GM19193 (cell line): Measurements from ENCODE around the gene UNC13C.

Experiments used
- POLR2A ChIP-seq: IDR thresholded peaks from 4 replicates; pipeline ENCODE4 v1.6.1; 2011; ENCODE audit not compliant: insufficient read depth, insufficient read length; ENCODE audit errors: extremely low read depth

The UNC13C gene

GRCh38 chr15:54354341-54354740 is 376.1 kb downstream of the UNC13C start:
- no peak for TF ChIP-seq POLR2A

- no peak for TF ChIP-seq POLR2A
Measured at GRCh38 chr15:54364961-54365360, 386.7 kb downstream of the UNC13C start.

DNA sequence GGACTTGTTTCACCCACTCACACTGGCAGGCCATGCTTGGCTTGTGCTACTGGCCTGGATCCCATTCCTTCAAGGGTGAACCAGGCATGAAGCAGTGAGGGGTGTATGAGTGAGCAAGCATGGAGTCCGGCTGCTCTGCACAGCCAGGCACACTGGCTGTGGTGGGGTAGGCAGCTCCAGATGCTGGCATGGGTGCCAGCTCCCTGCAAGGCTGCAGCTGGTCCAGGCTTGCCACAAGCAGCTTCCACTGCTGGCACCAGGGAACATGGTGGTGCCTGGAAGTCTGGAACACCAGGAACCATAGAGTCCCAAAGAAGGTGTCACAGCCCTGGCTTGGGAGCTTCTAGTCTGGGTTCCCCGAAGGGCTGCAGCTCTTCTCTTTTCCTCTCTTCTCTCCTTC is 395.1 kb downstream of the UNC13C start:
- TF ChIP-seq POLR2A, result no peak

- no peak for TF ChIP-seq POLR2A
Measured at GRCh38 chr15:54374184-54374952, 396.1 kb downstream of the UNC13C start.

GRCh38 chr15:54387799-54388198 is 409.6 kb downstream of the UNC13C start:
- TF ChIP-seq POLR2A, result no peak

- no peak for TF ChIP-seq POLR2A
Measured at GRCh38 chr15:54388746-54389145, 410.5 kb downstream of the UNC13C start.

- TF ChIP-seq POLR2A, result no peak
Measured at GRCh38 chr15:54410481-54410880, 432.2 kb downstream of the UNC13C start.

GRCh38 chr15:54424171-54424570 is 445.9 kb downstream of the UNC13C start:
- no peak for TF ChIP-seq POLR2A

- TF ChIP-seq POLR2A, result no peak
Measured at GRCh38 chr15:54428596-54428995, 450.4 kb downstream of the UNC13C start.

DNA sequence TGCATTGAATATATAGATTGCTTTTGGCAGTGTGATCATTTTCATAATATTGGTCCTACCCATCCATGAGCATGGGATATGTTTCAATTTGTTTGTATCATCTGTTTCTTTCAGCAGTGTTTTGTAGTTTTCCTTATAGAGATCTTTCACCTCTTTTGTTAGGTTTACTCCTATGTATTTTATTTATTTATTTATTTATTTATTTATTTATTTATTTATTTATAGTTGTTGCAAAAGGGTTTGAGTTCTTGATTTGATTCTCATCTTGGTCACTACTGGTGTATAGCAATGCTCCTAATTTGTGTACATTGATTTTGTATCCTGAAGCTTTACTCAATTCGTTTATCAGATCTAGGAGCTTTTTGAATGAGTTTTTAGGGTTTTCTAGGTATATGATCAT is 478.2 kb downstream of the UNC13C start:
- TF ChIP-seq POLR2A, result no peak

DNA sequence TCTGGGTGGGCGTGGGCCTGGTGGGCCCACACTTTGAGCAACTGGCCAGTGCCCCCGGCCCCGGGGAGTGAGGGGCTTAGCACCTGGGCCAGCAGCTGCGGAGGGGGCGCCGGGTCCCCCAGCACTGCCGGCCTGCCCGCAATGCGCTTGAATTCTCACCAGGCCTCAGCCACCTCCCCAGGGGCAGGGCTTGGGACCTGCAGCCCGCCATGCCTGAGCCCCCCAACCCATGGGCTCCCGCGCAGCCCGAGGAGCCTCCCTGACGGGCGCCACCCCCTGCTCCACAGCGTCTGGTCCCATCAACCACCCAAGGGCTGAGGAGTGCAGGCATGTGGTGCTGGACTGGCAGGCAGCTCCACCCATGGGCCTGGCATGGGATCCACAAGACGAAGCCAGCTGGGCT is 484.3 kb downstream of the UNC13C start:
- TF ChIP-seq POLR2A, result no peak

DNA sequence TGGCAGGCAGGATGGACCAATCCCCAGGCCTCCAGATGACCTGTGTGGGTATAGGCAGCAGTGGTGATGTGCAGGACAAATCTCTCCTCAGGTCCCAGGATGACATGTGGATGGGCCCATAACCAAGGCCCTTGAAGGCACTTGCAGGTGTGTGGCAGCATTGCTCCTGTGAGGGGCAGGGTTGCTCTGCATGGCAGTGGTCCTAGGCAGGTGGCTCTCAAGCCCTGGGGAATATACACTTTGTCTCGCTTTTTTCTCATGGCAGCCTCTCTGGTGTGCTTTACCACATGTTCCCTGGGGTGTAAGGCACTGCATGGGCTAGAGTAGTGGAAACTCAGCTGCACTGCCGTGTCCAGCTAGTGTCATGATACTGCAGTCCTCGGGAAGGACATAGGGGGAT is 503.6 kb downstream of the UNC13C start:
- TF ChIP-seq POLR2A, result no peak

- TF ChIP-seq POLR2A, result no peak
Measured at GRCh38 chr15:54482251-54482650, 504.0 kb downstream of the UNC13C start.

DNA sequence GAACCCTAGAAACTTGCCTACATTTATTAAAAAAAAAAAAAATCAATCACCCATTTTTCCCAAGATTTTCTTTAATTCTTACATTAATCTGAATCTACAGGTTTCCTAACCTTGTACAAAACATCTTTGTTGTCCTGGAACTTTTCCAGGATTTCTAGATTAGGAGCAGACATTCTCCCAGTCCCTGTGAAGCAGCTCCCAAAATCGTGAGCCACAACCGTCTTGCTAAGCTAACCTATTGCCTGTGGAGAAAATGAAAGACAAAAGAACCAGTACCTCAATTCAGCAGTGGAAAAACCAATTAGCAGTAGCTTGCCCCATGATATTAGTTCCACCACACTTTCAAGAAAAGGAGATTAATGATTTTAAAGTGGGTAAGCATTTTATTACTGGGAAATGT is 522.1 kb downstream of the UNC13C start:
- TF ChIP-seq POLR2A, result no peak

DNA sequence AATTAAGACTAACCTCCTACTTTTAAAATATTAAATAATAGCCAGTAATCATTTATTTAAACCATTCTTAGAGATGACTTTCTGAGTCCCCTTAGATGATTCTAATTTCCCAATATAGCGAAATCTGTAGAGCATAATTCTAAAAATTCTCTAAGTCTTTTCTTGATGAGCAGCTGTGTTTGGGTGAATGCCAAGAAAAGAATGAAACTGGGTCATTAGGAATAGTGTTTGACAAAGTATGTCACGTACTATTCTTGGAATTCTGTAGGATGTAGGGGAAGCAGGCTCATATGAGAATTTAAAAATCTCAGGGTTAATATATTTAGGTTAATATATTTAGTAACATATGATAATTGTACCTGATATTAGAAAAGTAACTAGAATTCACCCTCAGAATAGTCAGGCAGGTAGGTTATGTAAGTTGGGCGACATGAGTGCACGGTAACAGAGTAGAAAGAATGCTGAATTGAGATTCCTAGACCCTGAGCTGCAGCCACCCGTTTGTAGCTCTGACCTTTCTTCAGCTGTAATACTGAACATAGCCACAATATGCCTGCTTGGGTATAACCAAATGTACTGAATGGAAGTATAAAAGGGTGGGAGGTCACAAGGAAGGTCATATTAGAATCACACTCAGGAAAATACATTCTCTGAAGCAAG is 524.3 kb downstream of the UNC13C start:
- TF ChIP-seq POLR2A, result no peak

GRCh38 chr15:54504695-54505094 is 526.5 kb downstream of the UNC13C start:
- TF ChIP-seq POLR2A, result no peak
